Aorta (tissue), 5 donors: Measurements from ENCODE around the gene BTBD9. TPM values are rescaled to one million over a fixed set of nuclear protein-coding genes. Genes with fewer than 3 reads are reported as not detected.

ENCODE experiments used
- ATAC-seq: fragments of 200-7000 bp; cut with Tn5 transposase; one replicate; pipeline ENCODE4 v1.9.1; 2022; ENCODE audit warnings: moderate library complexity; ENCODE audit not compliant: low FRiP score
- DNase-seq, 2 donors: peaks; one replicate each; pipeline ENCODE4 v3.0.0-alpha.2; 2020
- H3K27ac ChIP-seq, 2 donors: one replicate each; pipeline ENCODE4 v1.5.1; 2013; ENCODE audit warnings: low read length in 2 of 2, mild to moderate bottlenecking in 2 of 2, moderate library complexity in 2 of 2, control low read depth in 1 of 2, inconsistent platforms in 1 of 2, low read depth in 1 of 2
- H3K27me3 ChIP-seq, 2 donors: one replicate each; pipeline ENCODE4 v1.6.1; 2013; ENCODE audit warnings: control low read depth in 1 of 2, low read length in 1 of 2, mild to moderate bottlenecking in 1 of 2, moderate library complexity in 1 of 2; ENCODE audit not compliant: insufficient read depth in 2 of 2, control insufficient read depth in 1 of 2
- H3K36me3 ChIP-seq, 2 donors: one replicate each; pipeline ENCODE4 v1.6.1; 2013; ENCODE audit warnings: control low read depth in 1 of 2, low read length in 1 of 2, mild to moderate bottlenecking in 1 of 2; ENCODE audit not compliant: insufficient read depth in 2 of 2, control insufficient read depth in 1 of 2
- H3K4me1 ChIP-seq, 2 donors: one replicate each; pipeline ENCODE4 v1.6.1; 2013; ENCODE audit warnings: low read length in 2 of 2, control low read depth in 1 of 2, mild to moderate bottlenecking in 1 of 2, moderate library complexity in 1 of 2; ENCODE audit not compliant: insufficient read depth in 2 of 2, control insufficient read depth in 1 of 2
- H3K4me3 ChIP-seq, 2 donors: one replicate each; pipeline ENCODE4 v1.5.1; 2013; ENCODE audit warnings: low read length in 2 of 2, control low read depth in 1 of 2, mild to moderate bottlenecking in 1 of 2
- H3K9me3 ChIP-seq: one replicate; pipeline ENCODE4 v1.6.1; 2013; ENCODE audit warnings: mild to moderate bottlenecking, low read length; ENCODE audit not compliant: control insufficient read depth
- WGBS, 2 donors: extraction: QIAGEN DNeasy Blood & Tissue Kit; methylation state at CpG; one replicate each; pipeline ENCODE4 v1.1.7; 2013; 5-methylcytosine and 5-hydroxymethylcytosine counted together
- intact Hi-C, 2 donors: fragments of 100-400 bp; cut with DNase I; formaldehyde crosslinking; loops; one replicate each; pipeline versions ENCODE4 v1.14.2 to v1.15.0; 2022
- polyA plus RNA-seq, 2 donors: library from polyadenylated mRNA; stranded (reverse); fragments of 200-250 nt; gene quantifications; one replicate each; pipeline ENCODE4 v1.2.3, GENCODE V29; 2013
- total RNA-seq, 2 donors: library from RNA; stranded (reverse); fragmentation: NEBNext Ultra II Directional; extraction: Animal tissue kit (Norgen Biotek cat#: 25700); gene quantifications; one replicate each; pipeline ENCODE4 v1.2.1, GENCODE V29; 2021
- donor health status: healthy with polysubstance abuse.
- donor health status: Bipolar disorder and iron deficiency.
- donor health status: DM: no; HTN: no; CAD: no.
- donor health status: DM: no; HTN: no; CAD: no.
- donor health status: DM: yes; HTN: yes; CAD: no.

Gene BTBD9
- total and polyA plus RNA-seq, 4 donors, result 1.5 to 23.6 (median 12.4) TPM

DNA sequence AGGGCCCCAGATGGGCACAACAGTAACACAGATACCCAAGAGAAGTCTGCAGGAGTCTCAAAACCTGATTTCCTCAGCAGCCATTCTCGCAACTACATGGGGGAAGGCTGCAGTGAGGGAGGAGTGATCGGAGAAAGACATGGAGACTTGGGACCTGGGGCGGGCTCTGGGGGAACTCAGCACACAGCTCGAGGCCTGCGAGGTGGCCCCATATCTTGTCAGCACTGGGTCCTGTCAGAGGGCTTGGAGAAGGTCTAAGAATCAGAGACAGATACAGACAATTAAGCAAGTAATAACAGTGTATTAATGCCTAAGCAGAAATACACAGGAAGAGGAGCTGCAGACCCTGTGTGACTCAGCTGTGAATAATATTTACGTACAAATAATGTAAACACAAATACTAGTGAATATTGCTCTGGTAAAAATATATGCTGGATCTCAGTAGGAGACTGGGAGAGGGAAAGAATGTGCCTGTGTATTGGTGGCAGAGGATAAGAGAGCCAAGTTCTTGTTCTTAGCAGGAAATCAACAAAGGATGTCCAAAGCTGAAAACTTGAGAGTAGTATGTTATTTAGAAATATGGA lies 484.0 kb downstream of the BTBD9 start:
- Histone ChIP-seq H3K36me3 (no peaks in the 10 kb centered on the region), H3K4me1 (no peaks in the 10 kb centered on the region), H3K4me3 (no peak overlapping the region), H3K9me3 (no peaks in the 10 kb centered on the region), H3K27ac (no peak overlapping the region), H3K27me3 (no peaks in the 10 kb centered on the region)
- intact Hi-C loops, result no loop called here
- WGBS, 2 donors, result 75 to 83% methylated on average over 6 of the region's 6 CpGs
- DNase-seq (no peak), ATAC-seq (no peak)

DNA sequence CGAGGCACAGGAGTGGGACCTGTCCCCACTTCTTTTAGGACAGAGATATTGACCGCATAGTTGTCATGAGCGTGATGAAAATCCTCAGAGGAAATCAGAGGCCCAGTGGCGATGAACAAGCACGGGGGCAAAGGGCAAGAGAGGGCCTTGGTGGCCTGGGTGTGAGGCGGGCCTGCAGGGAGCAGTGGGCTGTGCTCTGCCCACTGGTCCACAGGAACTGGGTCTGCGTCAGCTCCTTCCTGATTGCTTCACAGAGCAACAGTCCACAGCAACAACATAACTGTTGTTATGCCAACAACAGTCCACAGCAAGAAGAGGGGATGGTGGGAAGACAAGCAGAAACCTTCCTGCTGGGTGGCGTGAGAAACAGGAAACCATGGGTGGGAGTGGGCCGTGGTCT lies 484.6 kb downstream of the BTBD9 start:
- Histone ChIP-seq H3K36me3 (no peaks in the 10 kb centered on the region), H3K4me1 (no peaks in the 10 kb centered on the region), H3K27ac (no peak overlapping the region), H3K4me3 (no peak overlapping the region), H3K9me3 (no peaks in the 10 kb centered on the region), H3K27me3 (no peaks in the 10 kb centered on the region)
- intact Hi-C loops, result no loop called here
- no peak for DNase-seq
- no peak for ATAC-seq
- 86 to 89% methylated on average over 9 of the region's 9 CpGs for WGBS, 2 donors

DNA sequence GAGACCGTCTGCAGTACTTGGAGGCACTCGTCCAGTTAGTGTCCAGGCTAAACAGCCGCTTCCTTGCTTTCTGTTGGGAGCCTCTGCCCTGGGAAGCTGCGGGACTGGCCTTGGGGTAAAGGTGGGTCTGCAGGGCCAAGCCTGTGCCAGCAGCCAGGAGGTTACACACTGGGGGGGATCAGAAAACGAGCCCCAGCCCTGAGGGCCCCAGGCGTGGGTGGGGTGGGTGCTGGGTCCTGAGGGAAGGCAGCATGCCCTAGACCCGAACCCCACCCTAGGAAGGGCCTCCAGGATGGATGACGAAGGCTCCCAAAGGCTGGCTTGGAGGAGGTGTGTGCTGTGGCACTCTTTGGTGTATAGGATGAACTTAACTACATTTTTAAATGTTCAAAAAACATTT lies 485.0 kb downstream of the BTBD9 start:
- H3K27me3 ChIP-seq, result no peaks in the 10 kb centered on the region
- no peaks in the 10 kb centered on the region for H3K9me3 ChIP-seq
- WGBS, 2 donors, result 87 to 89% methylated on average over 8 of the region's 8 CpGs
- no peak for ATAC-seq
- H3K4me1 ChIP-seq, result no peaks in the 10 kb centered on the region
- no peaks in the 10 kb centered on the region for H3K36me3 ChIP-seq
- no peak for DNase-seq
- H3K4me3 ChIP-seq, result no peak overlapping the region
- intact Hi-C loops, result no loop called here
- no peak overlapping the region for H3K27ac ChIP-seq

DNA sequence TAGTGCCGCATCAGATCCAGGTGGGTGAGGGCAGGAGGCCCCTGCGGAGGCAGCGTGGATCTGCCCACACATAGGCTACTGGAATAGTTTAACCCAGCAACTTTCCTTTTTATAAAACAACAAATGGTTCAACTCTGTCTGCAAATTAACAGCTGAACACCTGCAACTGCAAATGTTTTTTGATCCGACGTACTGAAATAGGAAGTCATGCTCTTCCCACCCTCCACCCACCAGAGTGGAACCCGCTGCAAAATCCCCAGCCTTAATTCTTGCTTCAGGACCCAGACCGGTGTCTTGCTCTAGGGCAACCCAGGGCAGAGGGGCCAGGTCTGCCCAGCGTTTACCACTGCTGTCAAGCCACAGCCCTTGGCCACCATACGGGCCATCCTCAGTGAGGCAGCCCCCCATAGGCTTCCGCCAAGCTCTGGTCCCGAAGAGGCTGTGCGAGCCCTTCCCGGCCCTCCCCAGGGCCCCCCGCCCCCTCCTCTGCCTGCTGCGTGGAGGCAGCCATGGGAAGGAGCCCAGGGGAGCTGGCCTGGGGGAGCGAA lies 485.9 kb downstream of the BTBD9 start:
- no peaks in the 10 kb centered on the region for H3K9me3 ChIP-seq
- ATAC-seq, result no peak
- H3K4me1 ChIP-seq, result no peaks in the 10 kb centered on the region
- no peak overlapping the region for H3K4me3 ChIP-seq
- H3K27ac ChIP-seq, result no peak overlapping the region
- H3K36me3 ChIP-seq, result no peaks in the 10 kb centered on the region
- 80 to 86% methylated on average over 16 of the region's 16 CpGs for WGBS, 2 donors
- intact Hi-C loops, result no loop called here
- no peaks in the 10 kb centered on the region for H3K27me3 ChIP-seq
- DNase-seq, result no peak

DNA sequence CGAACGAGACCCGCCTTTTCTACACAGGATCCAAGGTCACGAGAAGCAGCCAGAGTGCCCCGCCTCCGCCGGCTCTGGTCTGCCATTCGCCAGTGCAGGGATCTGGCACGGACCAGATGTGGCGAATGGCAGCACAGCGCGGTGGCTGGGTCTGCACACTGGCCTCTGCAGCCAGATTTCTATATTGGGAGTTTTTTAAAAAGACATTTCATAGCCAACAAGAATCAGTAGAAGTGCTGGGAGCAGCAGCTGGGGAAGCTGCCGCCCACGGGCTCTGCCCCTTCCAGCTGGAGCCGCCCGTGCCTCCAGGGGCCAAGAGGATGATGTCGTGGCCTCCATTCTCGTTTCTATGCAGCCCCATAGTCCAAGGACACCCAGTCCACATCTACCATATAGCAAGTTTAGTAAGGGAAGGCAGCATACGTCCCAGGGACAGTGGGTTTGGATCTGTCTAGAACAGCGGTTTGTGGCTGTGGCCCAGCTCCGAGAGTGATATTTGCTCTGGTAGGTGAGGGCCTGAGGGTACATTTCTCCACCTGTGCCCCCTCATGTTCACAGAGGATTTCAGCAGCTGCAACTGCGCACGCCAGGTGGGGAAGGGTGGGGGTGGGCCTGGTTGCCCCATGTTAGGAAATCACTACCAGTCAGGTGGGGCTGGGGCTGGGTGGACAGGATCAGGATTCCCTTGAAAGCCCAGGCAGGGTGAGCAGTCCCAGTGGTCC lies 486.5 kb downstream of the BTBD9 start:
- Histone ChIP-seq H3K36me3 (no peaks in the 10 kb centered on the region), H3K9me3 (no peaks in the 10 kb centered on the region), H3K4me3 (no peak overlapping the region), H3K27me3 (no peaks in the 10 kb centered on the region), H3K4me1 (no peaks in the 10 kb centered on the region), H3K27ac (no peak overlapping the region)
- no peak for ATAC-seq
- 83 to 88% methylated on average over 23 of the region's 23 CpGs for WGBS, 2 donors
- intact Hi-C loops, result no loop called here
- DNase-seq, result no peak

DNA sequence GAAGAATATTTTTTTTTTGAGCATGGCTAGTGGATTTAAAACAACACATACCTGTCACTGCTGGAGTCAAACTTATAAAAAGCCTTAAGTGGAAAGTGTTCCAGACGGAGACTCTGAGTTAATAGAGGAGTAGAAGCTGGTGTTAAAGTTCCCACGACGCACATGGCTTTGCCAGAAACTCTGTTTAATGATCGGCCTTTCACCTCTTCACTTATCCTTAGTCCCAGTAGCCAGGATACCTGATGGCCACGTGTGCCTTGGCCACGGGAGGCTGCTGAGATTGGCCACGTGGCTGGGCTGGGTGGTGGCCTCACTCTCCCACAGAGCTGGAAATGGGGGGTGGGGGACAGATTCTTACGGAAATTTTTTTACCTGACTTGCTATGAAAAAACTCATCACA lies 487.1 kb downstream of the BTBD9 start:
- WGBS, 2 donors, result 86 to 92% methylated on average over 8 of the region's 8 CpGs
- no peak for DNase-seq
- Histone ChIP-seq H3K4me1 (no peaks in the 10 kb centered on the region), H3K36me3 (no peaks in the 10 kb centered on the region), H3K27me3 (no peaks in the 10 kb centered on the region), H3K9me3 (no peaks in the 10 kb centered on the region), H3K4me3 (no peak overlapping the region), H3K27ac (no peak overlapping the region)
- ATAC-seq, result no peak
- intact Hi-C loops, result no loop called here

DNA sequence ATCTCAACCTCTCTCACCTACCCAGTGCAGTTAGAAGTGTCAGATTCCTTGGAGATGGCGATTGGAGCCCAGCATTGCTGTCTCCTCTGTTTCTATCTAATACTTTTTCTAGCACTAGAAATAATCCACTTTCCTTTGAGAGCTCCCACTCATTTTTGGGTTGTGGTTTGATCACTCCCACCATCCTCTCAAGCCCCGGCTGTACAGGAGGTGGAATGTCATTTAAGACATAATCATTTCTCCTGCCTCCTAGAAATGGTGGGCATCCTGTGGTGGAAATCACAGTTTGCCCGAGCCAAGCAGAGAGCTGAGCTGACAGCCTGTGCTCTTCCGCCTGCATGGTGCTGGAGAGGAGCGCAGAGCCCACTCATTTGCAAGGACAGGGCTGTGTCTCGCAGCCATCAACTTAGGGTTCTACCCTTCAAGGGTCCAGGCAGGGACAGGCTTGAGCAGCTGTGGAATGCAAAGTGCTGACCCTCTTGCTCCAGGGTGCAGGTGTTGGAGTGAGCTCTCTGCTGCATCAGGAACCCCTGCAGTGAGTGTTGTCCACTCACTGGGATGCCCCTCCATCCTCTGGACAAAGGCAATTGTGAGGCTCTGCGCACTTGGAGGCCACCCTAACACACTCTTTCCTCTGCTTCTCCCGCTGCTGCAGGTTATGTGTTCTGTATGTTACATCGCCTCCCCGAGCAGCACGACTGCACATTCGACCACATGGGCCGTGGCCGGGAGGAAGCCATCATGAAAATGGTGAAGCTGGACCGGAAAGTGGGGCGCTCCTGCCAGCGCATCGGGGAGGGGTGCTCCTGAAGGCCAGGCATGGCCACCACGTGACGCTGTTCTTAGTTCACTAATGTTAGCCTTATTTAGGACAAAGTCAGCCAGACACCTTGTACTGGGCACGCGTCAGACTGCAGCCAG lies 487.9 kb downstream of the BTBD9 start:
- DNase-seq (no peak), ATAC-seq (no peak)
- Histone ChIP-seq H3K4me3 (no peak overlapping the region), H3K9me3 (no peaks in the 10 kb centered on the region), H3K27me3 (no peaks in the 10 kb centered on the region), H3K27ac (no peak overlapping the region), H3K36me3 (no peaks in the 10 kb centered on the region), H3K4me1 (no peaks in the 10 kb centered on the region)
- intact Hi-C loops, result no loop called here
- WGBS, 2 donors, result 94 to 95% methylated on average over 22 of the region's 22 CpGs

DNA sequence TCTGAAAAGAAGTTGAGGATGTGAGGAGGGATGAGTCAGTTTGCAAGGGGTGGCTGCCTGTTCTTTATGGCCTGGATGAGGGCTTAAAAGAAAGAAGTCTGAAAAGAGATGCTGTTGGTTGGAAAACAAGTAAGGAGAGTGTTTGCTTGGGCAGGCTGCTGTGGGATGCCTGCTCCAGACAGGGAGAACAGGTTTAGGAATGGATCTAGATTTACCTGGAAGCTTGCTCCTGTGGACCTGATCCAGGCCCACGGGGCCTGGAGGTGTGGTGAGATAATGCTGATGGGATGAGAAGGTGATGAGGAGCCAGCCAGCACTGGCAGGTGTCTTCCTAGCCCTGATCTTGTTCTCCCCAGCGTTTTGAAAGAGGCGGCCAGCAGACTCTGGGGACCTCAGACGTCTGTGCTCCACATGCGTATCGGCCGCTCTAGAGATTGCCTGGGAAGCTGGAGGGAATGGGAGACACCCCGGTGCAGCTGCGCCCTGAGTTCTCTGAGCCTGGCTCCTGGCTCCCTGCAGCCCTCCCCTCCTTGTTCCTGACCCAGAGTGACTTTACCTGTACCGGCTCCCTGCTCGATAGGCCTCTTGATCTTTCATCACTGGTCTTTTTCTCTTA lies 488.9 kb downstream of the BTBD9 start:
- WGBS, 2 donors, result 90% methylated on average over 11 of the region's 11 CpGs
- Histone ChIP-seq H3K4me3 (no peak overlapping the region), H3K27me3 (no peaks in the 10 kb centered on the region), H3K4me1 (no peaks in the 10 kb centered on the region), H3K9me3 (no peaks in the 10 kb centered on the region), H3K27ac (no peak overlapping the region), H3K36me3 (no peaks in the 10 kb centered on the region)
- no peak for ATAC-seq
- intact Hi-C loops, result no loop called here
- DNase-seq, result no peak
